ENCODE results near the gene LAPTM5. TPM values are rescaled to one million over a fixed set of nuclear protein-coding genes. Genes with fewer than 3 reads are reported as not detected.

LAPTM5 gene
- total and polyA plus RNA-seq, 2 of the 8 experiments (the other 6 are each of a cell fraction or from before 2014, with no cell fraction given): 0.37 to 1.4 TPM

- no peak for FAIRE-seq
- no peak overlapping the region for H2BK5ac ChIP-seq (ENCODE audit: low read depth, low read length)
- TF ChIP-seq SUZ12 (IDR thresholded peaks at IDR 0.05; ENCODE audit: low read length): no peak
- no peak for TF ChIP-seq EZH2 (IDR thresholded peaks at IDR 0.05; ENCODE audit: low read depth, low read length, severe bottlenecking)
- no peak for TF ChIP-seq ZNF274 (IDR thresholded peaks at IDR 0.05; ENCODE audit: borderline replicate concordance, extremely low read depth, low read length)
- no peak for TF ChIP-seq SIX5 (IDR thresholded peaks at IDR 0.05; ENCODE audit: low read depth, low read length)
- no peak for TF ChIP-seq POLR2AphosphoS5 (IDR thresholded peaks at IDR 0.05; ENCODE audit: low read depth, low read length)
- TF ChIP-seq TEAD4 (IDR thresholded peaks at IDR 0.05; ENCODE audit: low read depth, low read length): no peak
- no peak for TF ChIP-seq ASH2L (IDR thresholded peaks at IDR 0.05; ENCODE audit: low read length)
- TF ChIP-seq ATF2 (IDR thresholded peaks at IDR 0.05; ENCODE audit: low read length): no peak
- no peak for TF ChIP-seq CEBPB (IDR thresholded peaks at IDR 0.05; ENCODE audit: low read depth, low read length)
- TF ChIP-seq FOSL1 (IDR thresholded peaks at IDR 0.05; ENCODE audit: insufficient read depth, low read depth, low read length): no peak
- TF ChIP-seq PHF8 (conservative IDR thresholded peaks at IDR 0.05; ENCODE audit: low read depth, low read length): no peak
- no peak for TF ChIP-seq MAX (IDR thresholded peaks at IDR 0.05)
- TF ChIP-seq SP4 (IDR thresholded peaks at IDR 0.05; ENCODE audit: low read length): no peak
- no peak for TF ChIP-seq SRF (IDR thresholded peaks at IDR 0.05; ENCODE audit: low read depth, low read length)
These were observed 5.0 kb downstream of the LAPTM5 start for GRCh38 chr1:30752651-30752908.

More at GRCh38 chr1:30752651-30752908, 5.0 kb downstream of the LAPTM5 start:
- Histone ChIP-seq H3K4me3 (ENCODE audit: extremely low read depth in 1 of 4, insufficient read depth in 2 of 4, low read depth in 3 of 4, low read length in 4 of 4) (no peak overlapping the region), H4K91ac (replicated peaks; ENCODE audit: insufficient read length, low read length) (no peak overlapping the region), H3K18ac (ENCODE audit: extremely low read depth, low read length) (no peak overlapping the region), H3K27me3 (replicated peaks in 1 of 4; ENCODE audit: control insufficient read depth in 3 of 4, extremely low read depth in 1 of 4, insufficient read depth in 3 of 4, low read length in 3 of 4) (no peaks in the 10 kb centered on the region), H3K27ac (ENCODE audit: low read depth, low read length) (no peak overlapping the region), H3K9me3 (ENCODE audit: insufficient read depth in 2 of 2, low read depth in 1 of 2, low read length in 1 of 2) (no peaks in the 10 kb centered on the region), H3K36me3 (ENCODE audit: control insufficient read depth in 2 of 4, insufficient read depth in 4 of 4, low read length in 3 of 4) (no peaks in the 10 kb centered on the region), H3K14ac (ENCODE audit: insufficient read length) (no peak overlapping the region), H2BK15ac (ENCODE audit: low read length) (no peak overlapping the region), H3K23me2 (ENCODE audit: low read depth, low read length) (no peaks in the 10 kb centered on the region), H3K56ac (replicated peaks; ENCODE audit: insufficient read length, low read depth, low read length) (no peak overlapping the region), H4K5ac (ENCODE audit: insufficient read length, low read depth, low read length) (no peak overlapping the region), H3K23ac (ENCODE audit: insufficient read length) (no peak overlapping the region), H2BK20ac (ENCODE audit: low read length) (0 out of 2 replicates have a peak overlapping the region, but pooled peaks have one; percentile 72), H4K20me1 (replicated peaks in 1 of 2; ENCODE audit: control insufficient read depth in 1 of 2, insufficient read depth in 2 of 2, low read length in 2 of 2) (no peaks in the 10 kb centered on the region), H3K4me2 (ENCODE audit: insufficient read depth in 1 of 2, low read depth in 2 of 2, low read length in 2 of 2) (no peak overlapping the region), H3K79me1 (ENCODE audit: low read depth, low read length) (no peaks in the 10 kb centered on the region), H3K4me1 (replicated peaks in 1 of 4; ENCODE audit: control insufficient read depth in 3 of 4, insufficient read depth in 4 of 4, low read length in 3 of 4) (peaks cover 0 to 16% (median 3%) of the 10 kb centered on the region in 4 experiments; a peak in 6 of 7 replicates), H3K9ac (replicated peaks in 1 of 4; ENCODE audit: extremely low read depth in 1 of 4, low read depth in 3 of 4, low read length in 3 of 4) (no peak overlapping the region), H2AK5ac (ENCODE audit: low read depth, low read length) (no peak overlapping the region), H4K8ac (ENCODE audit: extremely low read depth, insufficient read depth, low read length) (no peak overlapping the region), H3K4ac (replicated peaks; ENCODE audit: insufficient read length, low read depth, low read length) (no peak overlapping the region), H2BK12ac (ENCODE audit: low read depth, low read length) (peak overlapping the region; percentile 75; the same call in 1 of the 2 replicates), H2AFZ (ENCODE audit: low read length) (no peak overlapping the region), H2BK120ac (replicated peaks; ENCODE audit: low read depth, low read length) (no peak overlapping the region), H3K79me2 (ENCODE audit: control insufficient read depth in 1 of 2, insufficient read depth in 2 of 2, low read length in 2 of 2) (no peaks in the 10 kb centered on the region)
- WGBS, 2 experiments (ENCODE audit: extremely low coverage in 1 of 2, insufficient coverage in 1 of 2, insufficient read length in 1 of 2, insufficient replicate concordance in 2 of 2, low coverage in 1 of 2, low lambda C conversion rate in 2 of 2, missing lambda C conversion rate in 1 of 2): 85% methylated on average over 9 of the region's 9 CpGs; no CpG with 5 or more reads in 1 of the 2 experiments
- no peak for DNase-seq (ENCODE audit: low read depth in 1 of 2, low spot score in 2 of 2)
- ChIA-PET CTCF (ENCODE audit: partially characterized antibody) (interaction anchor here (1.3 to 55.1 kb wide), 3 partner anchors 12 to 167 kb away, joined by 5 to 1640 read pairs (median 1640); partner anchors contain the start of genes LAPTM5 and MATN1), POLR2A (ENCODE audit: partially characterized antibody) (interaction anchor here (2.2 kb wide), 1 partner anchor 25 kb away, joined by 5 read pairs; no protein-coding TSS in a partner anchor)
